Lower lobe of right lung (tissue), 2 donors: ENCODE measurements around the gene ZNFX1. TPM values are rescaled to one million over a fixed set of nuclear protein-coding genes. Genes with fewer than 3 reads are reported as not detected.

Experiments used
- ATAC-seq, 2 donors: fragments of 200-7000 bp; cut with Tn5 transposase; one replicate each; pipeline ENCODE4 v1.9.1; 2020 to 2022; ENCODE audit warnings: mild to moderate bottlenecking in 2 of 2, moderate library complexity in 2 of 2
- DNase-seq: peaks from one replicate; pipeline ENCODE4 v3.0.0-alpha.2; 2020
- H3K27ac ChIP-seq: fragments of 200-600 bp; one replicate; pipeline ENCODE4 v1.8.0; 2022
- H3K27me3 ChIP-seq: fragments of 200-600 bp; one replicate; pipeline ENCODE4 v1.8.0; 2022; ENCODE audit warnings: low read depth
- H3K36me3 ChIP-seq: fragments of 200-600 bp; one replicate; pipeline ENCODE4 v1.8.0; 2022; ENCODE audit warnings: mild to moderate bottlenecking
- H3K4me1 ChIP-seq: fragments of 200-600 bp; one replicate; pipeline ENCODE4 v1.8.0; 2022
- H3K4me3 ChIP-seq: fragments of 200-600 bp; one replicate; pipeline ENCODE4 v1.8.0; 2022; ENCODE audit warnings: mild to moderate bottlenecking
- H3K9me3 ChIP-seq: fragments of 200-600 bp; one replicate; pipeline ENCODE4 v1.8.0; 2022
- intact Hi-C: fragments of 100-400 bp; cut with DNase I; formaldehyde crosslinking; loops from one replicate; pipeline ENCODE4 v1.11.0; 2022
- long read RNA-seq: library from polyadenylated mRNA; unstranded; transcript quantifications from one replicate; pipeline ENCODE4 v2.0.0, GENCODE V29; 2021
- total RNA-seq: library from RNA; stranded (reverse); fragmentation: NEBNext Ultra II Directional; extraction: Animal tissue kit (Norgen Biotek cat#: 25700); gene quantifications from one replicate; pipeline ENCODE4 v1.2.1, GENCODE V29; 2021
- TF ChIP-seq, protein P1 (sequence below): fragments of 200-600 bp; IDR thresholded peaks from one replicate; pipeline ENCODE4 v1.8.0; 2022; ENCODE audit warnings: antibody characterized with exemption, mild to moderate bottlenecking
- donor health status: DM: no; HTN: yes; CAD: no; lungs with severe emphysema.

The ZNFX1 gene
- 53.9 TPM for total RNA-seq
- long read RNA-seq, full-length matches to known transcripts = 3 of 180 reads
- long read RNA-seq, partial matches to known transcripts = 145 of 180 reads
- long read RNA-seq, other reads (novel, unspliced or antisense) = 32 of 180 reads

- DNase-seq (peak; percentile 100), ATAC-seq (peak; percentile 95 to 98)
- peak within 1 kb of the TSS; percentile 93 for H3K27ac ChIP-seq
- peaks cover 64% of the 10 kb centered on the region for H3K36me3 ChIP-seq
- TF ChIP-seq, protein P1, sequence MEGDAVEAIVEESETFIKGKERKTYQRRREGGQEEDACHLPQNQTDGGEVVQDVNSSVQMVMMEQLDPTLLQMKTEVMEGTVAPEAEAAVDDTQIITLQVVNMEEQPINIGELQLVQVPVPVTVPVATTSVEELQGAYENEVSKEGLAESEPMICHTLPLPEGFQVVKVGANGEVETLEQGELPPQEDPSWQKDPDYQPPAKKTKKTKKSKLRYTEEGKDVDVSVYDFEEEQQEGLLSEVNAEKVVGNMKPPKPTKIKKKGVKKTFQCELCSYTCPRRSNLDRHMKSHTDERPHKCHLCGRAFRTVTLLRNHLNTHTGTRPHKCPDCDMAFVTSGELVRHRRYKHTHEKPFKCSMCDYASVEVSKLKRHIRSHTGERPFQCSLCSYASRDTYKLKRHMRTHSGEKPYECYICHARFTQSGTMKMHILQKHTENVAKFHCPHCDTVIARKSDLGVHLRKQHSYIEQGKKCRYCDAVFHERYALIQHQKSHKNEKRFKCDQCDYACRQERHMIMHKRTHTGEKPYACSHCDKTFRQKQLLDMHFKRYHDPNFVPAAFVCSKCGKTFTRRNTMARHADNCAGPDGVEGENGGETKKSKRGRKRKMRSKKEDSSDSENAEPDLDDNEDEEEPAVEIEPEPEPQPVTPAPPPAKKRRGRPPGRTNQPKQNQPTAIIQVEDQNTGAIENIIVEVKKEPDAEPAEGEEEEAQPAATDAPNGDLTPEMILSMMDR = no peak
- peaks cover 73% of the 10 kb centered on the region for H3K4me1 ChIP-seq
- intact Hi-C loops = no loop called here
- H3K9me3 ChIP-seq = peaks cover 23% of the 10 kb centered on the region
- no peaks in the 10 kb centered on the region for H3K27me3 ChIP-seq
- peak within 1 kb of the TSS; percentile 91 for H3K4me3 ChIP-seq
Measured at GRCh38 chr20:49278036-49278817, at the start of gene ZNFX1. TSS of gene ZNFX1 (minus strand) at chr20:49278057. CDS start at chr20:49275839, 2,218 bp downstream.

- Histone ChIP-seq H3K4me3 (no peak overlapping the region), H3K27ac (no peak overlapping the region), H3K4me1 (peaks cover 7% of the 10 kb centered on the region), H3K9me3 (no peaks in the 10 kb centered on the region), H3K27me3 (peaks cover 12% of the 10 kb centered on the region), H3K36me3 (no peaks in the 10 kb centered on the region)
- TF ChIP-seq, protein P1 = no peak
- intact Hi-C loops = no loop called here
- no peak for ATAC-seq
- DNase-seq = no peak
Measured at GRCh38 chr20:49326026-49326425, 48.2 kb upstream of the ZNFX1 start.

- DNase-seq = no peak
- no peaks in the 10 kb centered on the region for H3K9me3 ChIP-seq
- ATAC-seq = no peak
- H3K27ac ChIP-seq = peak overlapping the region; percentile 31
- H3K4me1 ChIP-seq = peaks cover 9% of the 10 kb centered on the region
- TF ChIP-seq, protein P1 = no peak
- no peaks in the 10 kb centered on the region for H3K36me3 ChIP-seq
- H3K27me3 ChIP-seq = peaks cover 29% of the 10 kb centered on the region
- intact Hi-C loops = no loop called here
- H3K4me3 ChIP-seq = no peak overlapping the region
Measured at GRCh38 chr20:49324306-49324705, 46.4 kb upstream of the ZNFX1 start.

DNA sequence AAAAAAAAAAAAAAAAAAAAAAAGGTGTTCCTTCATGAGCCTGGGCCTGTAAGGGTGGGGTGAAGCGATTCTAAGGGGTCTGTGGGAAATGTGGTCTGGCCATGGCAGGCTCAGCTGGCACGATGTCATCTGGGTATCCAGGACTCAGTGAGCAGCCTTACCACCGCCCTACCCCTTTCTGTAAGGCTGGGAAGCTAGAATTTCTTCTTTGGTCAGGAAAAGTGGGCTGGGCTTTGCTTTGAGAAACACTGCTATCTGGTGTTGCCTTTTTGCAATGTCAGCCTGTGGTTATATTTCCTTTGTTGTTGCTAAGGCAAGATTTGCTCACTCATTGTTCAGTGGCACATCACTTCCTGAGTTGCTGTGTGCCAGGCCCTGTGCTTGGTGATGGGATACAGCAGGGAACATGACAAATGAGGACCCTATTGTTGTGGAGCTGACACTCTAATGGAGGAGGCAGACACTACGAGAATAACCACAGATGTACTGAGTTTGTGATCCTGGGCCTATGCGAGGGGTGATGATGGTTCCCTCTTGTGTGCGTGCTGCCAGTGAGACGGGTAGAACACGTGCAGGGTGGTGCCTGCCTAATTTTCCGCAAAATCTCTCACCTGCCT lies 45.9 kb upstream of the ZNFX1 start:
- H3K4me3 ChIP-seq = no peak overlapping the region
- TF ChIP-seq, protein P1 = peak; percentile 25
- peaks cover 34% of the 10 kb centered on the region for H3K27me3 ChIP-seq
- no peaks in the 10 kb centered on the region for H3K9me3 ChIP-seq
- intact Hi-C loops = no loop called here
- DNase-seq (no peak), ATAC-seq (peak; percentile 54 to 71)
- H3K27ac ChIP-seq = peak overlapping the region; percentile 31
- peaks cover 15% of the 10 kb centered on the region for H3K4me1 ChIP-seq
- no peaks in the 10 kb centered on the region for H3K36me3 ChIP-seq

GRCh38 chr20:49320460-49320859 lies 42.6 kb upstream of the ZNFX1 start:
- Histone ChIP-seq H3K27me3 (peaks cover 57% of the 10 kb centered on the region), H3K27ac (no peak overlapping the region), H3K9me3 (no peaks in the 10 kb centered on the region), H3K4me3 (no peak overlapping the region), H3K4me1 (peaks cover 23% of the 10 kb centered on the region), H3K36me3 (no peaks in the 10 kb centered on the region)
- no peak for DNase-seq
- no peak for ATAC-seq
- TF ChIP-seq, protein P1 = peak; percentile 15
- intact Hi-C loops = no loop called here
